ES-I3 (cell line): ENCODE results near the gene DGKZ.

Source experiments
- H3K36me3 ChIP-seq: 2 replicates; pipeline ENCODE4 v1.6.1; 2013; ENCODE audit warnings: mild to moderate bottlenecking, low read length, control low read depth, moderate library complexity; ENCODE audit not compliant: insufficient read depth
- H3K4me1 ChIP-seq: 2 replicates; pipeline ENCODE4 v1.6.1; 2013; ENCODE audit warnings: mild to moderate bottlenecking, control low read depth, low read length; ENCODE audit not compliant: insufficient read depth
- H3K9ac ChIP-seq: 2 replicates; pipeline ENCODE4 v1.6.1; 2013; ENCODE audit warnings: low read depth, mild to moderate bottlenecking, low read length, moderate library complexity
- H3K9me3 ChIP-seq: 2 replicates; pipeline ENCODE4 v1.6.1; 2013; ENCODE audit warnings: mild to moderate bottlenecking, low read length, moderate library complexity; ENCODE audit not compliant: control insufficient read depth, insufficient read depth

Gene DGKZ

DNA sequence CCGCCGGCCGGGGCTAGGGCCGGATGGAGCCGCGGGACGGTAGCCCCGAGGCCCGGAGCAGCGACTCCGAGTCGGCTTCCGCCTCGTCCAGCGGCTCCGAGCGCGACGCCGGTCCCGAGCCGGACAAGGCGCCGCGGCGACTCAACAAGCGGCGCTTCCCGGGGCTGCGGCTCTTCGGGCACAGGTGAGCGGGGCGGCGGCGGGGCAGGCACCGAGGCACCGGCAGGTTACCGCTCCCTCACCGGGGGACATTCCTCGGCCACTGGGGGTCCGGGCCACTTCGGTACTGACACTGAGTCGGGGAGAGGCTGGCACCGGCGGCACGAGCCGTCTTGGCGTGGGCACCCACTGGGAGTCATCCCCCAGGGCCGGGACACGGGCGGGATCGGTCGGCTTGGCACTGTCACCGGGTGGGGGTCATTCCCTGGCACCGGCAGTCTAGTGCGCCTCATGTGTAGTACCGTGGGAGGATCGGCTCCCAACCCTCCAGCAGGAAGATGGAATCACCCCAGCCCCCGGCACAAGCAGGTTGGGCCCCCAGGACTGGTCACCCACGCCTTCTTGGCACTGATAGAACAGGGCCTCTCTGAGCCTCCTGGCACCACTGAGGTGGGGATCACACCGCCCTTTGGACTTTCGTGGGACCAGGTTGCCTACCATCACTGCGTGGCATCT lies 511 bp downstream of the DGKZ start:
- H3K4me1 ChIP-seq, result peaks cover 49% of the 10 kb centered on the region
- H3K9ac ChIP-seq, result peak overlapping the region; percentile 56
- H3K36me3 ChIP-seq, result no peaks in the 10 kb centered on the region
- H3K9me3 ChIP-seq, result no peaks in the 10 kb centered on the region

DNA sequence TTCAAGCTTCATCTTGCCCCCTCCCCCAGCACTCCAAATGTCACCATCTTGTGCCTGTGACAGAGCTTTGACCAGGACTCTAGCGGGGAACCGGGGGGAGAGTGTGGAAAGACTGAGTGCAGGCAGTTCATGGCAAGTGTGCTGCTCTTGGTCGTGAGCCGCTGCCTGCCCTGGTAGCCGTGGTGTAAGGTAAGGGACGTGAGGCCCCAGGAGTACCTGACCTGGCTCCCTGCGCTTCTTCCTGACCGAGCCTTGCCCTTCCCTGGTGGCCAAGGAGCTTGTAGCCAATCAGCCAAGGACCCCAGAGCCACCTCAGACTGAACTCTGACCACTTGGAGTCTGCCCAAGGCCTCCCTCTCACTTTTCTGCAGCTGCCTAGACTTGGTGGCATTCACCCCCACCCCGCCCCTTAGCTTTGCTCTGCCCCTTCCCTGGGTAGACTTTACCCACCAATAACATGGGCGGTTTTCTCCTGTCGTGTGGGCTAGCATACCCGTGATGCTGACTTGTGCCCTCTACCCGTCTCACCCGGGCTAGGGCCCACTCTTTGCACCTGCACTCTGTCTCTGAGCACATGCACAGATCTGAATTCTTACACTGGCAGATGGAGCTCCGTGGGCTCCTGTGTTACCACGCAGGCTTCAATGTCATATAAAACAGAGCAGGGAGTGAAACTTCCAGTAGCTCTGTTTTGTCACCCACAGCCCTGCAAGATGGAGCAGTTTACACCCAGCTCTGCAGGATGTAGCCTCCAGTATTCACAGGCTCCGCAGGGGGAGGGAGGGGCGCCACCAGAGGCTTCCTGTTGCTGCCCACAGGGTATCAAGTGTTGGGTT lies 1.5 kb downstream of the DGKZ start:
- Histone ChIP-seq H3K9ac (peak overlapping the region; percentile 56; the same call in 1 of the 2 replicates), H3K9me3 (no peaks in the 10 kb centered on the region), H3K4me1 (peaks cover 46% of the 10 kb centered on the region), H3K36me3 (no peaks in the 10 kb centered on the region)

DNA sequence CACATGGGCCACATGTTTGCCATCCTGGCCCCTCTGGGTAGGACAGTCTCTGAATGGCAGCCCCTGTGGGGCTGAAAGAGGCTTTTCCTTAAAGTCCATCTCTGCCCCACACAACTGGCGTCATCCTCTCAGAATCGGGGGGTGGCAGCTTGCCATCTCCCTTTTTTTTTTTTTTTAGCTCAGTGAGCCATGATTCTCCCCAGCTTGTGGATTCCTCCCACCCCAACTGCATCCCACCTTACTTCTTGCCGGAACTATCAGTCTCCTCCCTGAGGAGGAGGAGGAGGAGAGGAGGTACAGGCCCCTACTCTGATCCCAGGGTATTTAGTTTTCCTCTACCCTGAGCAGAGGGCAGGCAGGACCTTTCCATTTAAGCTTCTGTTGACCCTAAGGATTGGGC lies 3.4 kb downstream of the DGKZ start:
- H3K36me3 ChIP-seq, result no peaks in the 10 kb centered on the region
- peaks cover 37% of the 10 kb centered on the region for H3K4me1 ChIP-seq
- no peak overlapping the region for H3K9ac ChIP-seq
- no peaks in the 10 kb centered on the region for H3K9me3 ChIP-seq

- H3K36me3 ChIP-seq, result peaks cover under 1% of the 10 kb centered on the region; the same call in 1 of the 2 replicates
- peaks cover 34% of the 10 kb centered on the region for H3K4me1 ChIP-seq
- no peak overlapping the region for H3K9ac ChIP-seq
- H3K9me3 ChIP-seq, result no peaks in the 10 kb centered on the region
These were observed 3.9 kb downstream of the DGKZ start for GRCh38 chr11:46351148-46351547.

- Histone ChIP-seq H3K36me3 (peaks cover 3% of the 10 kb centered on the region; the same call in 1 of the 2 replicates), H3K4me1 (peaks cover 34% of the 10 kb centered on the region), H3K9ac (no peak overlapping the region), H3K9me3 (no peaks in the 10 kb centered on the region)
These were observed 4.3 kb downstream of the DGKZ start for GRCh38 chr11:46351606-46352005.

DNA sequence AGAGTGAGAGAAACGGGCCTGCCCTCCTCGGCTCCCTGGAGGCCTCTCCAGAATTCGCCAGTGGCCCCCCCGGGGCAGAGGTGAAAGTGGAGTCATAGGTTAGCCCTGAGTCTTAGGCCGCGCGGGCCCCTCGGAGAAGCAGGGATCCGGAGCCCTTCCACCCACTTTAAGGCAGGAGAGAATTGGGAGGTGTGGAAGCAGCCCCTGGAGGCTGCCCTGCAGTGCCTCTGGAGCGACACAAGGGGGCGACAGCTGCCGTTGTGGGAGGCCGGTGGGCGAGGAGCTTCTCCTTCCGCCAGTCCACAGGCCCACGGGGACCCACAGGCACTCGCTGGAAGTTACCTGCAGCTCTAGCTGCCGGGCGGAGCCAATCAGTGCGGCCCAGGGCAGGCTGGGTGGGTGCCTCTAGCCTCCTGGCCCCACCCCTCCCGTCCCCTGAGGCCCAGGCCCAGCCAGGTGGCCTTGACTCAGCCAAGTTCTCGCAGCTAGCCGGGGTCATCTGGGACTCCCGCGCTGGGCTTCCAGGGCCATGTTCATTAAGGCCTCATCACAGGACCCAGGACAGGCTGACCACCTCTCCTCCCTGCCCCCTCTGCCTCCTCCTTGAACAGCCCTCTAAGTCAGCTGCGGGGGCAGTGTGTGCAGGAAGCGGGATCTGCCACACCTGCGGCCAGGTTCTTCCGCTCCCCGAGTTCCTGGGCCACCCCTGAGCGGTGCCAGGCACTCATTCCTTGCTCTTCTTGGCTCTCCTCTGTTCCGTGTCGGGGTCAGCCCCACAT lies 5.0 kb downstream of the DGKZ start:
- H3K4me1 ChIP-seq, result peaks cover 35% of the 10 kb centered on the region
- H3K9me3 ChIP-seq, result no peaks in the 10 kb centered on the region
- H3K9ac ChIP-seq, result no peak overlapping the region; the same call in 1 of the 2 replicates
- H3K36me3 ChIP-seq, result peaks cover 3% of the 10 kb centered on the region; the same call in 1 of the 2 replicates

- Histone ChIP-seq H3K9me3 (no peaks in the 10 kb centered on the region), H3K9ac (no peak overlapping the region), H3K36me3 (peaks cover 3% of the 10 kb centered on the region; the same call in 1 of the 2 replicates), H3K4me1 (peaks cover 34% of the 10 kb centered on the region)
These were observed 6.4 kb downstream of the DGKZ start for GRCh38 chr11:46353698-46354097.

DNA sequence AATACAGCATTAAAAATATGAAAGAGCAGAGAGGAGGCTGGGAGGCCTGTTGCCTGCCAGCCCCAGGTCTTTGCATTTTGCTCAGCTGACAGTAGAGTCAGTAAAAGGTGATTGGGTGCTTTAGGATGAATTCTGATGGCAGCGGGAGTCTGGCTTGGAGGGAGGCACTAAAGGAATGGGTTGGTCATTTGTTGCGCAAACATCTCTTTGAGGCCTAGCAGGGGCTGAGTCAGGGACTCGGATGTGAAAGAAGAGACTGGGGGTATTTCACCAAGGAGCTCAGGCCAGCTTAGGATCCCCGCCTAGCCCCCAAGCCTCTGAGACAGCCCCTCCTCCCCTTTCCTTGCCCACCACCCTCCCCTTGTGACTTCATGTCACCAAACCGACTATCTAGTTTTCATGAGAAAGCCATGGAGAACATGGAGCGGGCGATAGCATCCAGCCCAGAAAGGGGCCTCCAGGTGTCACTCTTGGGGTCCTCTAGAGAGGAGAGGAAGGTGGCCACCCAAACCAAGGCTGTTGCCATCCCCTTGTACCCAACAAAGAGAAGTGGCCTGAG lies 9.7 kb downstream of the DGKZ start:
- peaks cover 3% of the 10 kb centered on the region; the same call in 1 of the 2 replicates for H3K36me3 ChIP-seq
- H3K4me1 ChIP-seq, result peaks cover 33% of the 10 kb centered on the region
- H3K9me3 ChIP-seq, result no peaks in the 10 kb centered on the region
- H3K9ac ChIP-seq, result no peak overlapping the region

- H3K9ac ChIP-seq, result no peak overlapping the region
- H3K9me3 ChIP-seq, result no peaks in the 10 kb centered on the region
- H3K36me3 ChIP-seq, result peaks cover 3% of the 10 kb centered on the region; the same call in 1 of the 2 replicates
- H3K4me1 ChIP-seq, result peaks cover 38% of the 10 kb centered on the region
These were observed 10.2 kb downstream of the DGKZ start for GRCh38 chr11:46357483-46357936.

DNA sequence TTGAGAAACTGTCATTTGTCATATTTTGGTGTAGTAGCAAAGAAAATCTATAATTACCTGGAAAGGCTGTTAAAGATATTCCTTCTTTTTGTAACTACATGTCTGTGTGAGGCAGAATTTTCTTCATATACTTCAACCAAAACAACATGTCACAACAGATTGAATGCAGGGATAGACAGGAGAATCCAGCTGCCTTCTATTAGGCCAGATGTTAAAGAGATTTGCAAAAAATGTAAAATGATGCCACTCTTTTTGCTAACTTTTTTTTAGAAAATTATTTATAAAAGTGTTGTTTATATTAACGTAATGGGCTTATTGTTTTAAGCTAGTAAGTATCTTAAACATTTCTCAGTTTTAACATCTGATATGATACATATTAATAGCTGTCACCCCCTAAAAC lies 12.7 kb downstream of the DGKZ start:
- Histone ChIP-seq H3K36me3 (peaks cover 3% of the 10 kb centered on the region; the same call in 1 of the 2 replicates), H3K4me1 (peaks cover 38% of the 10 kb centered on the region), H3K9ac (no peak overlapping the region), H3K9me3 (no peaks in the 10 kb centered on the region)

DNA sequence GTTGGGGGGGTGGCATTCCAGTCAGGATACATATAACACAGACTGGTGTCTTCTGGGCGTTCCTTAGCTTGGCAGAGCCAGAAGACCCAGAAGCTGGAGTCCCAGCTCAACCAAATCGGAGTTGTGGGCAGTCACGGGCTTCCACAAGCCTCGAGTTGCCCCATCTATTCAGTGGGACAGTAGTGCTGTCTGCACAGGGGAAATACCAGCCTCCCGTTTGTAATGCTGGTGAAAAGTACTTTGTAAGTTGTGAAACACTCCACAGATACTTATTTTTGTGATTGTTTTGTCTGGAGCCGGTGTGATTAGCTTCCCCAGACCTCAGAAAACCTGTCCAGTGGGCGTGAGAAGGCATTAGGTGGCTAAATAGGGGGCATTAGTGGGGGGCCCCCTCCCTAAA lies 13.6 kb downstream of the DGKZ start:
- H3K36me3 ChIP-seq, result peaks cover 3% of the 10 kb centered on the region; the same call in 1 of the 2 replicates
- peaks cover 38% of the 10 kb centered on the region for H3K4me1 ChIP-seq
- H3K9ac ChIP-seq, result no peak overlapping the region
- H3K9me3 ChIP-seq, result no peaks in the 10 kb centered on the region

DNA sequence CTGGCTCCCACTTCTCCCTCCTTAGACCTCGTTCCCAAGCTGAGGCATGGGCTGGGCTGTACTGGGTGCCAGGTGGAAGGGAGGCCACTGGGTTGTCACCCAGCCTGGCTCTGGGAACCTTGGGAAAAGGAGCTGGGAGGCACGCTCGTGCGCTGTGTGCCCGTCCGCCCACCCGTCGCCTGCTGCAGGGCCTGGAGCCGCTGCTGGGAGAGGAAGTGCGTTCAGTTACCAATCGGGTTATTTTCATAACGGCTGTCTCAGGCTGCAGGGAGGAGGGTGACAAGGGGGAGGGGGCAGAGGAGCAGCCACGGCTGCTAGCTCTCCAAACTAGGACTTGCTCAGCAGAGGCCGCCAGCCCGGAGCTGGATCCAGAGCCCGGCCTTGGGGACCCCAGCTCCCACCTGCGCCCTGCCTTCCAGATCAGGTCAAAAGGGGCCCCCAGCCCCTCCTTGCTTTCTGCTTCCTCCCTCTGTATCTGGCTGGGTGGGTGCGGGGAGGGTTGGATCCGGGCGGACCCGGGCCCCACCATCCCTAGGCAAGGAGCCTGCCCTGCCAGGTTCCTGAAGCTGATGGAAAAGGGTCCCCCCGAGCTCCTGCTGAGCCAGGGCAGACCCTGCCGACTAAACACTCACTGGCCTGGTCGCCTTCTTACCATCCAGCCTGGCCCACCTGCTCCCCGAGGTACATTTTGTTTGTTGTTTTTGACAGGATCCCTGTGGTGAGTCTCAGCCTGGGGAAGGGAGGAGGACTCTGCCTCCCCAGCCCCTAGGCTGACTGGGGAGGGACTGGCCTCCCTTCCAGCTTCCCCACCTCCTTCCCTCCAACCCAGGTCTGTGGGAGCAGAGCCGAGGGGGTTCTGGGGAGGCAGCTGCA lies 14.3 kb downstream of the DGKZ start:
- Histone ChIP-seq H3K9ac (no peak overlapping the region), H3K9me3 (no peaks in the 10 kb centered on the region), H3K36me3 (no peaks in the 10 kb centered on the region), H3K4me1 (peaks cover 32% of the 10 kb centered on the region)
